Measurements from ENCODE around the gene CERS4.
"Not testable (repeated sequence)": the region's sequence is repeated elsewhere in the genome, so short reads cannot be mapped to it uniquely, and the experiment has no call there.

CERS4 gene, protein sequence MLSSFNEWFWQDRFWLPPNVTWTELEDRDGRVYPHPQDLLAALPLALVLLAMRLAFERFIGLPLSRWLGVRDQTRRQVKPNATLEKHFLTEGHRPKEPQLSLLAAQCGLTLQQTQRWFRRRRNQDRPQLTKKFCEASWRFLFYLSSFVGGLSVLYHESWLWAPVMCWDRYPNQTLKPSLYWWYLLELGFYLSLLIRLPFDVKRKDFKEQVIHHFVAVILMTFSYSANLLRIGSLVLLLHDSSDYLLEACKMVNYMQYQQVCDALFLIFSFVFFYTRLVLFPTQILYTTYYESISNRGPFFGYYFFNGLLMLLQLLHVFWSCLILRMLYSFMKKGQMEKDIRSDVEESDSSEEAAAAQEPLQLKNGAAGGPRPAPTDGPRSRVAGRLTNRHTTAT

DNA sequence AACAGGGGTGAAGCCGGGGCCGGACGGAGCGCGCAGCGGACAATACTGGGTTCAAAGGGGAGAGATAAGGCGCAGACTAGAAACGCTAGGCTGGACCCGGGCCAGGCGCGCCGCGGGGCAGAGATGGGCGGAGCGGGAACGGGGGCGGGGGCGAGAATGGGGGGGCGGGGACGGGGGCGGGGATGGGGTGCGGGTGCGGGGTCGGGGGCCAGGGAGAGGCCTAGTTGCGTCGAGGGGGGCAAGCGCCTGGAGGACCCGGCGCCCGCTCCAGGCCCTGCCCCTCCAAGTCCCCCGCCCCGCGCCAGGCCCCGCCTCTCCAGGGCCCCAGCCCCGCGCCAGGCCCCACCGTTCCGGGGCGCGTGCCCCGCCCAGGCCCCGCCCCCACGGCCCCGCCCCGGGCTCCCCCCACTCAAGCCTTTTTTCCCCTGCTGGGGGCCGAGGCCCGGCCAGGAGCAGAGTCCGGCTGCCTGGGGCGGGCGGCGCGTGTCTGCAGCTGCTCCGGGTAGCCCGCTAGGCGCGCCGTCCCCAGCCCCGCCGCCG lies at the start of gene CERS4:
TSS of gene CERS4 (plus strand) at position 449 of the 540 bp plus-strand sequence. CDS start 41,707 bp downstream, outside the sequence.
- no peak for DNase-seq

DNA sequence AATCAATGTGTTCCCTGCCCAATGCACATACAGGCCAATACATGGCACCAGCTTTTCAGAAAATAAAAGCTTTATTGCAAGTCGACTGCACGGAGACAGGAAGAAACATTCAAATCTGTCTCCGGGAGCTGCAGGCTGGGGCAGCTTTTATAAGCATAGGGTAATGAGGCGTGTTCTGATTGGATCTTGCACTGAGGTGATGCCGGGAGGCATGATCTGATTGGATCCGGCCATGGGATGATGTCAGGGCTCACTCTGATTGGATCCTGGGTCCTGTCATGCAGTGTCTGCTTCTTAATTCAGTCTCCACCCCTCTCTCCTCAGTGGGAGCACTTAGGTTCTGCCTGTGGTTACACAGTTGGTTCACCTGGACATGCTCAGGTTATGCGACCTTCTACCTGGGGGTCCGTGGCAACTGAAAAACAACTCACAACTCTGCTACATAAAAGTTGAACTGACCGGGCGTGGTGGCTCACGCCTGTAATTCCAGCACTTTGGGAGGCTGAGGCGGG lies 48.0 kb upstream of the CERS4 start:
- DNase-seq: no peak

GRCh38 chr19:8163759-8164158 lies 45.4 kb upstream of the CERS4 start:
- no peak for DNase-seq

DNA sequence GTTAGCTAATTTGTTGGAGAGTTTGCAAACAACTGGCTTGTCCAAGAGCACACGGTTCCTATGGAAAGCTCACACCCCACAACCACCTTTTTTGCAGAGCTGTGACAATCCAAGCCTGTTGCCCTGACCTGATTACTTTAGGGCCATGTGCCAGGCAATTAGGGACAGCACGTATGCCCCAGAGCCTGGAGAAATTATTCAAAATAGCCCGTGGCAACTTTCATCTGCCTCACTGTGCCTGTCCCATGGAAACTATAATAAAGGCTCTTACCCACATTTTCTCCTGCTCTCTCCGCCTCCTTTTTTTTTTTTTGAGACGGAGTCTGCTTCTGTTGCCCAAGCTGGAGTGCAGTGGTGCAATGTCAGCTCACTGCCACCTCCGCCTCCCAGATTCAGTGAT lies 41.2 kb upstream of the CERS4 start:
- DNase-seq: no peak

GRCh38 chr19:8168537-8168936 lies 40.6 kb upstream of the CERS4 start:
- DNase-seq: no peak

- DNase-seq: no peak
Observed at GRCh38 chr19:8174706-8175105, 34.5 kb upstream of the CERS4 start.

DNA sequence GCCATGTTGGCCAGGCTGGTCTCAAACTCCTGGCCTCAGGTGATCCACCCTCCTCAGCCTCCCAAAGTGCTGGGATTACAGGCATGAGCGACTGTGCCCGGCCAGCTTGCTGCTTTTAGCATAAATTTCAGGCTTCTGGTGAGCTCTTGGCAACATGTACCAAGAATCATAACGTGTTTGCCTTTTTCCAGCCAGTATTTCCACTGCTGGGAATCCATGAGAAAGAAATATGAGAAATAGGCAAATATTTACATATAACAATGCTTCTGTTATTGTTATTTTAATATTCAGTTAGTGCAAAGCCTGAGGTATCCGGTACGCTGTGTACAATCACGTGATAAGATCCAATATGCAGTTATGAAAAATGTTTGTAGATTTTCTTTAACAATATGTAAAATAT lies 29.2 kb upstream of the CERS4 start:
- DNase-seq: no peak

DNA sequence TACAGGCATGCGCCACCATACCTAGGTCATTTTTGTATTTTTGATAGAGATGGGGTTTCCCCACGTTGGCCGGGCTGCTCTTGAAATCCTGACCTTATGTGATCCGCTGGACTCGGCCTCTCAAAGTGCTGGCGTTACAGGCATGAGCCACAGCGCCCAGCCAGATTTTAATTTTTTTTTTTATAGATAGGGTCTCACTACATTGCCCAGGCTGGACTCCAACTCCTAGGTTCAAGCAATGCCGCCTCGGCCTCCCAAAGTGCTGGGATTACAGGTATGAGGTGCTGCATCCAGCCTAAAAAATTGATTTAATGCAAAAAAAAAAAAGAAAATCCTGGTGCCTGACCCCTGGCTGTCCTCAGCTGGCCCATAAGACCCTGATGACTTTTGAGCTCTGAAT lies 24.9 kb upstream of the CERS4 start:
- DNase-seq: no peak

- DNase-seq: no peak
Observed at GRCh38 chr19:8185343-8186068, 23.7 kb upstream of the CERS4 start.

GRCh38 chr19:8192221-8192820 lies 16.8 kb upstream of the CERS4 start:
- no peak for DNase-seq

GRCh38 chr19:8194528-8195267 lies 14.5 kb upstream of the CERS4 start:
- DNase-seq: no peak

DNA sequence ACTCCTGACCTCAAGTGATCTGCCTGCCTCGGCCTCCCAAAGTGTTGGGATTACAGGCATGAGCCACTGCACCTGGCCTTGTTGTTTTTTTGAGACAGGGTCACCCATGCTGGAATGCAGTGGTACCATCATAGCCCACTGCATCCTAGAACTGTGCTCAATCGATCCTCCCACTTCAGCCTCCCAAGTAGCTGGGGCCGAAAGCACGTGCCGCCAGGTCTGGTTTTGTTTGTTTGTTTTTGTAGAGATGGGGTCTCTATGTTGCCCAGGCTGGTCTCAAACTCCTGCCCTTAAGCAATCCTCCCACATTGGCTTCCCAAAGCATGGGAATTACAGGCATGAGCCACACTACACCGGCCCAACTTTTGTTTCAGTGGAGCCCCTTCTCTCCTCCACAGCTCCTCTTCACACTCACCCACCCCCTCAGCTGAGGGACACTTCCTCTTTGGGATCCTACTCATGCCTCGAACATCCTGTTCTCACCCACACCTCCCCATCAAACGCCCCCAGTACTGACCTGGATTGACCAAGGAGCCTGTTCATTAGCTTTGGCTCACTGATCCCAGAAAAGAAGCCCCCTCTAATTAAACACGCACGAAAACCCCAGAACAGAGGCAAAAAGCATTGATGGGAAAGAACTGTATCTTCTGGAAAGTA lies 12.8 kb upstream of the CERS4 start:
- no peak for DNase-seq

GRCh38 chr19:8203288-8204120 lies 5.7 kb upstream of the CERS4 start:
- not testable (repeated sequence) for DNase-seq

- DNase-seq: no peak
Observed at GRCh38 chr19:8204961-8205360, 4.2 kb upstream of the CERS4 start.

DNA sequence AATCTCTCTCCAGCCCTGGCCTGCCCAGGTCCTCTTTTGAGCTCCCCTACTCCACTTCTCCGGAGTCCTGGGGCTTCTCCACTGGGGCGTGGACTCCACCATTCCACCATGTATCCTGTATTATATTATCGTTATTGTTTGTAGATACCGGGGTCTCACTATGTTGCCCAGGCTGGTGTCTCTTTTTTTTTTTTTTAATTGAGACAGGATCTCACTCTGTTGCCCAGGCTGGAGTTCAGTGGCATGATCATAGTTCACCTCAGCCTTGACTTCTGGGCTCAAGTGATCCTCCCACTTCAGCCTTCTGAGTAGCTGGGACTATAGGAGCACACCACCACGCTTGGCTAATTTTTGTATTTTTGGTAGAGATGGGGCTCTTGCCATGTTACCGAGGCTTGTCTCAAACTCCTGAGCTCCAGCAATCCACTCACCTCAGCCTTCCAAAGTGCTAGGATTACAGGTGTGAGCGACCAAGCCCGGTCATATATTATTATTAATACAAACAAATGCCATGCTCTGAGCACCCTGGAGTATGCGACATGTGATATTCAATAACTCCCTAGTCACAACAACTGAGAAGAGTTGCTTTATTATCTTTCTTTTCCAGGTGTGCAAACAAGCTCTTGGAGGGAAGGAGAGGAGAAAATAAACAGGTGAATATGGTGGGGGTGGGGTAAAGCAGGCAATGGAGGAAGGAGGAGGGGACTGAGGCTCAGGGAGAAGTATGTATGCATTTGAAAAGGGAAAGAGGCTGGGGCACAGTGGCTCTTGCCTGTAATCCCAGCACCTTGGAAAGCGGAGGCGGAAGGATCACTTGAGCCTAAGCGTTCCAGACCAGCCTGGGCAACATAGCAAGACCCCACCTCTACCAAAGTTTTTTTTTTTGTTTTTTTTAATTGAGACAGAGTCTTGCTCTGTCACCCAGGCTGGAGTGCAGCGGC lies 2.8 kb upstream of the CERS4 start:
- DNase-seq: no peak

DNA sequence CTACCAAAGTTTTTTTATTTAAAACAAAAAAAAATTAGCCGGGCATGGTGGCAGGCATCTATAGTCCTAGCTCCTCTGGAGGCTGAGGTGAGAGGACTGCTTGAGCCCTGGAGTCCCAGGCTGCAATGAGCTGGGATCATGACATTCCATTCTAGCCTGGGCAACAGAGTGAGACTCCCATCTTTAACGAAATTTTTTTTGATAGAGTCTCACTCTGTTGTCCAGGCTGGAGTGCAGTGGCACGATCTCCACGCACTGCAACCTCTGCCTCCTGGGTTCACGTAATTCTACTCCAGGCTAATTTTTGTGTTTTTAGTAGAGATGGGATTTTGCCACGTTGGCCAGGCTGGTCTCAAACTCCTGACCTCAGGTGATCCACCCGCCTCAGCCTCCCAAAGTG lies 1.8 kb upstream of the CERS4 start:
- DNase-seq: not testable (repeated sequence)

DNA sequence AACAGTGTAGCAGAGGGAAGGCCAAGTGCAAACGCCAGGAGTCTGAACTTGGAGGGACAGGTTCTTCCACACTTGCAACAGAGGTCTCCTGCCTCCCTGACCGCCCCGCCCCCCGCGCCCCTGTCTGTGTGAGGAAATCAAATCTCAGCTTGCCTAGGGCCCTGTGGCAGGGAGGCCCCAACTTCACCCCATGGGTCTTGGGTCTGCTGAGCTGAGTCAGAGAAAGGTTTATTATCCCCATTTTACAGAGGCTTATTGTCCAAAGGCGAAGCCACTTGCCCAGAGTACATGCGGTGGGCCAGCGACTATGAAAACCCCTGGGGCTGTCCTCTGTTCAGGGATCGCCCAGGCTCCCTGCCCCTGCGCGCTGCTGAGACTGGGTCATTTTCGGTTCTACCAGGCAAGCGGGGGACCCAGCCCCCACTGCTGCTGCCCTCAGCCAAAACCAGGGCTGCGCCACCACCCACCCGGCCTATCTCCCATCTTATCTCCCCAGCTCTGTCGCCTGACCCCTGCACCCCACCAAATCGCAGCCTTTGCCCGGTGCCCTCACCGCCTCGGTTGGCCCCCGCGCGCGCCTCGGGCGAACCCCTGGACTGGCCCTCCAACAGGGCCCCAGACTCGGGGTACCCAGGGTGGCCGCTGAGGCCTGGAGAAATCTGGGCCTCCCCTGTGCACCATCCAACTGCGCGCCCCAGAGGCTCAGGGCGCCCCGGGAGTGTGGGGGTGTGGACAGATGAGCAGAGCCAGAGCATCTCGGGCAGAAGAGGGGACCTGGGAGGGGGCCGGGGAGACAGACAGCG lies 850 bp upstream of the CERS4 start:
- no peak for DNase-seq

- no peak for DNase-seq
Observed at GRCh38 chr19:8209462-8210378, 550 bp downstream of the CERS4 start.

Data from amniotic stem cell (primary cell).